Upper lobe of left lung (tissue), 6 donors: ENCODE data around the gene COL4A6. TPM values are rescaled to one million over a fixed set of nuclear protein-coding genes. Genes with fewer than 3 reads are reported as not detected.

Experiments used
- ATAC-seq, 2 donors: fragments of 200-7000 bp; cut with Tn5 transposase; one replicate each; pipeline ENCODE4 v1.9.1; 2022; ENCODE audit warnings: mild to moderate bottlenecking in 2 of 2, moderate library complexity in 2 of 2; ENCODE audit not compliant: low FRiP score in 2 of 2
- DNase-seq, 2 donors: peaks; one replicate each; pipeline ENCODE4 v3.0.0-alpha.2; 2019 to 2020
- H3K27ac ChIP-seq, 4 donors: fragments of 200-600 bp; sonication (generic); one replicate each; pipeline ENCODE4 v1.5.1; 2016 to 2019
- H3K27me3 ChIP-seq, 4 donors: fragments of 200-600 bp; sonication (generic); one replicate each; pipeline ENCODE4 v1.5.1; 2017 to 2019
- H3K36me3 ChIP-seq, 4 donors: fragments of 200-600 bp; sonication (generic); one replicate each; pipeline ENCODE4 v1.5.1; 2016 to 2019
- H3K4me1 ChIP-seq, 4 donors: fragments of 200-600 bp; sonication (generic); one replicate each; pipeline ENCODE4 v1.5.1; 2018 to 2019
- H3K4me3 ChIP-seq, 4 donors: fragments of 200-600 bp; sonication (generic); one replicate each; pipeline ENCODE4 v1.5.1; 2017 to 2019; ENCODE audit warnings: mild to moderate bottlenecking in 2 of 4, moderate library complexity in 1 of 4
- H3K9me3 ChIP-seq, 4 donors: fragments of 200-600 bp; sonication (generic); one replicate each; pipeline ENCODE4 v1.5.1; 2018 to 2019
- CTCF ChIP-seq, 6 experiments: fragments of 450-650 bp in 4 of 6; fragments of 200-600 bp in 2 of 6; sonication (generic) in 2 of 6; IDR thresholded peaks; one replicate each; pipeline ENCODE4 v1.5.1; 2016 to 2019; ENCODE audit warnings: antibody characterized with exemption in 6 of 6
- EP300 ChIP-seq, 4 donors: sonication (generic); formaldehyde crosslinking; IDR thresholded peaks; one replicate each; pipeline ENCODE4 v1.5.1; 2017; ENCODE audit warnings: antibody characterized with exemption in 4 of 4, control low read depth in 2 of 4
- POLR2A ChIP-seq, 4 donors: fragments of 450-650 bp; IDR thresholded peaks; one replicate each; pipeline ENCODE4 v1.5.1; 2016 to 2017; ENCODE audit warnings: antibody characterized with exemption in 4 of 4, mild to moderate bottlenecking in 2 of 4
- POLR2AphosphoS5 ChIP-seq, 2 donors: sonication (generic); formaldehyde crosslinking; IDR thresholded peaks; one replicate each; pipeline ENCODE4 v1.5.1; 2017; ENCODE audit warnings: antibody characterized with exemption in 2 of 2
- WGBS, 2 donors: methylation state at CpG; one replicate each; pipeline ENCODE4 v1.1.5; 2017 to 2018; 5-methylcytosine and 5-hydroxymethylcytosine counted together
- total RNA-seq, 6 donors: library from RNA; depleted of rRNA in 4 of 6; stranded (reverse); fragments of >200 nt in 4 of 6; gene quantifications; one replicate each; pipeline versions ENCODE4 v1.1.0 to v1.2.1, GENCODE V29; 2016 to 2021
- donor health status: DM: no; HTN: no; CAD: no; lungs with moderate emphysema.
- donor health status: DM: no; HTN: yes; CAD: no; lungs with severe emphysema.

COL4A6 gene
- total RNA-seq, 6 donors from 2014 or later, result 0.52 to 3.8 (median 2.2) TPM

GRCh38 chrX:108415146-108415545, 23.1 kb downstream of the COL4A6 start:
- Histone ChIP-seq H3K27ac (no peak overlapping the region), H3K27me3 (no peaks in the 10 kb centered on the region), H3K4me1 (no peaks in the 10 kb centered on the region), H3K36me3 (no peaks in the 10 kb centered on the region), H3K4me3 (no peak overlapping the region), H3K9me3 (no peaks in the 10 kb centered on the region)
- no peak for TF ChIP-seq EP300 (IDR thresholded peaks at IDR 0.05)
- no peak for TF ChIP-seq POLR2A (IDR thresholded peaks at IDR 0.05)
- TF ChIP-seq POLR2AphosphoS5 (IDR thresholded peaks at IDR 0.05), result no peak
- TF ChIP-seq CTCF (IDR thresholded peaks at IDR 0.05), result no peak
- WGBS, 2 donors, result 56 to 57% methylated on average over 1 of the region's 1 CpG
- DNase-seq, result no peak
- ATAC-seq, result no peak

- ATAC-seq, result no peak
- no peak for TF ChIP-seq CTCF (IDR thresholded peaks at IDR 0.05)
- no peak for TF ChIP-seq POLR2A (IDR thresholded peaks at IDR 0.05)
- TF ChIP-seq POLR2AphosphoS5 (IDR thresholded peaks at IDR 0.05), result no peak
- TF ChIP-seq EP300 (IDR thresholded peaks at IDR 0.05), result no peak
- Histone ChIP-seq H3K27me3 (no peaks in the 10 kb centered on the region), H3K4me1 (no peaks in the 10 kb centered on the region), H3K36me3 (no peaks in the 10 kb centered on the region), H3K9me3 (no peaks in the 10 kb centered on the region), H3K27ac (no peak overlapping the region), H3K4me3 (no peak overlapping the region)
- DNase-seq, result no peak
Observed at GRCh38 chrX:108412783-108413182, 25.4 kb downstream of the COL4A6 start.

- 61 to 85% methylated on average over 1 of the region's 1 CpG for WGBS, 2 donors
- Histone ChIP-seq H3K9me3 (no peaks in the 10 kb centered on the region), H3K36me3 (no peaks in the 10 kb centered on the region), H3K27ac (no peak overlapping the region), H3K27me3 (no peaks in the 10 kb centered on the region), H3K4me3 (no peak overlapping the region), H3K4me1 (no peaks in the 10 kb centered on the region)
- ATAC-seq (no peak), DNase-seq (no peak)
- TF ChIP-seq EP300 (IDR thresholded peaks at IDR 0.05) (no peak), POLR2A (IDR thresholded peaks at IDR 0.05) (no peak), CTCF (IDR thresholded peaks at IDR 0.05) (no peak)
Observed at GRCh38 chrX:108399418-108400165, 38.6 kb downstream of the COL4A6 start.

GRCh38 chrX:108397627-108398391, 40.4 kb downstream of the COL4A6 start:
- TF ChIP-seq EP300 (IDR thresholded peaks at IDR 0.05) (no peak), CTCF (IDR thresholded peaks at IDR 0.05) (no peak), POLR2AphosphoS5 (IDR thresholded peaks at IDR 0.05) (no peak), POLR2A (IDR thresholded peaks at IDR 0.05) (no peak)
- Histone ChIP-seq H3K9me3 (no peaks in the 10 kb centered on the region), H3K27me3 (no peaks in the 10 kb centered on the region), H3K4me3 (no peak overlapping the region), H3K36me3 (no peaks in the 10 kb centered on the region), H3K27ac (no peak overlapping the region), H3K4me1 (no peaks in the 10 kb centered on the region)
- no peak for ATAC-seq
- 73 to 76% methylated on average over 6 of the region's 6 CpGs for WGBS, 2 donors
- DNase-seq, result no peak
